Measurements from ENCODE around the gene ALDH2.

DNA sequence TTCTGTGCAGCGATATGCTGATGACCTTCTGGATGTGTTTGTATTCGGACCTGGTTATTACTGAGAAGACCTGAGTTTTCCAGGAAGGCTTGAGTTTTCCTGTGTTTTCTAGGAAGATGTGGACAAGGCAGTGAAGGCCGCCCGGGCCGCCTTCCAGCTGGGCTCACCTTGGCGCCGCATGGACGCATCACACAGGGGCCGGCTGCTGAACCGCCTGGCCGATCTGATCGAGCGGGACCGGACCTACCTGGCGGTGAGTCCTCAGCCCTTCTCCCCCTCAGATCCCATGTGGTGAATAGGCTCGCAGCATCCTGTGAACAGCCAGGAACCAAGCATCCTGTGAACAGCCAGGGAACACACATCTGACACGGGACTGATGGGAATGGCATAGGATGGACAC, 16.3 kb downstream of the ALDH2 start:
- TF ChIP-seq, protein P1, sequence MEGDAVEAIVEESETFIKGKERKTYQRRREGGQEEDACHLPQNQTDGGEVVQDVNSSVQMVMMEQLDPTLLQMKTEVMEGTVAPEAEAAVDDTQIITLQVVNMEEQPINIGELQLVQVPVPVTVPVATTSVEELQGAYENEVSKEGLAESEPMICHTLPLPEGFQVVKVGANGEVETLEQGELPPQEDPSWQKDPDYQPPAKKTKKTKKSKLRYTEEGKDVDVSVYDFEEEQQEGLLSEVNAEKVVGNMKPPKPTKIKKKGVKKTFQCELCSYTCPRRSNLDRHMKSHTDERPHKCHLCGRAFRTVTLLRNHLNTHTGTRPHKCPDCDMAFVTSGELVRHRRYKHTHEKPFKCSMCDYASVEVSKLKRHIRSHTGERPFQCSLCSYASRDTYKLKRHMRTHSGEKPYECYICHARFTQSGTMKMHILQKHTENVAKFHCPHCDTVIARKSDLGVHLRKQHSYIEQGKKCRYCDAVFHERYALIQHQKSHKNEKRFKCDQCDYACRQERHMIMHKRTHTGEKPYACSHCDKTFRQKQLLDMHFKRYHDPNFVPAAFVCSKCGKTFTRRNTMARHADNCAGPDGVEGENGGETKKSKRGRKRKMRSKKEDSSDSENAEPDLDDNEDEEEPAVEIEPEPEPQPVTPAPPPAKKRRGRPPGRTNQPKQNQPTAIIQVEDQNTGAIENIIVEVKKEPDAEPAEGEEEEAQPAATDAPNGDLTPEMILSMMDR (IDR thresholded peaks at IDR 0.05) = no peak
- TF ChIP-seq POLR2A (IDR thresholded peaks at IDR 0.05) = no peak
